ENCODE data around the gene GYS2. TPM values are rescaled to one million over a fixed set of nuclear protein-coding genes. Genes with fewer than 3 reads are reported as not detected.

GYS2 gene
- total and polyA plus RNA-seq, 8 donors, result not detected

DNA sequence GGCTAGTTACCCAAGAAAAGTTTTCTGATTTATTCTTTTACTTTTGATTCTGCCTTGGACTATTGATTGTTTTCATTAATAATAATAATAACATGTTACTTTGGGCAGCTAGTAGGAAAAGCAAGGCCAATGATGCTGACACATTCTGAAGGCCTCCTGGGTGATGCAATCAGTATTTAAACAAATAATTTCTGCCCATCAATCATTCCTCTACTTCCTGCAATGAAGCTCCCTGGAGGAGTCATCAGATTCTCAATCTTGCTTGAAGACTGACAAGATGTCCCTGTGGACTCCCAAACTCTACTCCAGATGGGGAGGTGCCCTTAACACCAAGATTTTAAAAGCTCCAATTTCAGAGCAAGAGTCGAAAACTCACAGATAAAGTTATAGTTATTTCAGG lies 78.6 kb downstream of the GYS2 start, which contains the start of gene SPX:
Gene SPX, plus strand, starts transcription at position 244 of the 400 bp plus-strand sequence. CDS start 177 bp downstream, outside the sequence.
- peak within 1 kb of the TSS; percentile 64 to 93 (median 86) for H3K27ac ChIP-seq
- 70 to 79% methylated on average over 1 of the region's 1 CpG for WGBS, 2 donors
- FAIRE-seq, result no peak
- H3K4me1 ChIP-seq, result peaks cover 0 to 19% (median 15%) of the 10 kb centered on the region in 3 donors
- peak within 1 kb of the TSS; percentile 51 to 82 (median 62) for H3K4me3 ChIP-seq
- intact Hi-C loops (cut with DNase I), result no loop called here
- ATAC-seq, result peak in 3 of 4 donors; percentile 13 to 31 (median 29)
- H3K36me3 ChIP-seq, result no peaks in the 10 kb centered on the region
- TF ChIP-seq, protein P1, sequence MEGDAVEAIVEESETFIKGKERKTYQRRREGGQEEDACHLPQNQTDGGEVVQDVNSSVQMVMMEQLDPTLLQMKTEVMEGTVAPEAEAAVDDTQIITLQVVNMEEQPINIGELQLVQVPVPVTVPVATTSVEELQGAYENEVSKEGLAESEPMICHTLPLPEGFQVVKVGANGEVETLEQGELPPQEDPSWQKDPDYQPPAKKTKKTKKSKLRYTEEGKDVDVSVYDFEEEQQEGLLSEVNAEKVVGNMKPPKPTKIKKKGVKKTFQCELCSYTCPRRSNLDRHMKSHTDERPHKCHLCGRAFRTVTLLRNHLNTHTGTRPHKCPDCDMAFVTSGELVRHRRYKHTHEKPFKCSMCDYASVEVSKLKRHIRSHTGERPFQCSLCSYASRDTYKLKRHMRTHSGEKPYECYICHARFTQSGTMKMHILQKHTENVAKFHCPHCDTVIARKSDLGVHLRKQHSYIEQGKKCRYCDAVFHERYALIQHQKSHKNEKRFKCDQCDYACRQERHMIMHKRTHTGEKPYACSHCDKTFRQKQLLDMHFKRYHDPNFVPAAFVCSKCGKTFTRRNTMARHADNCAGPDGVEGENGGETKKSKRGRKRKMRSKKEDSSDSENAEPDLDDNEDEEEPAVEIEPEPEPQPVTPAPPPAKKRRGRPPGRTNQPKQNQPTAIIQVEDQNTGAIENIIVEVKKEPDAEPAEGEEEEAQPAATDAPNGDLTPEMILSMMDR (IDR thresholded peaks at IDR 0.05), result no peak
- no peaks in the 10 kb centered on the region for H3K27me3 ChIP-seq
- DNase-seq, result peak in 1 of 6 donors; percentile 19
- no peaks in the 10 kb centered on the region for H3K9me3 ChIP-seq

DNA sequence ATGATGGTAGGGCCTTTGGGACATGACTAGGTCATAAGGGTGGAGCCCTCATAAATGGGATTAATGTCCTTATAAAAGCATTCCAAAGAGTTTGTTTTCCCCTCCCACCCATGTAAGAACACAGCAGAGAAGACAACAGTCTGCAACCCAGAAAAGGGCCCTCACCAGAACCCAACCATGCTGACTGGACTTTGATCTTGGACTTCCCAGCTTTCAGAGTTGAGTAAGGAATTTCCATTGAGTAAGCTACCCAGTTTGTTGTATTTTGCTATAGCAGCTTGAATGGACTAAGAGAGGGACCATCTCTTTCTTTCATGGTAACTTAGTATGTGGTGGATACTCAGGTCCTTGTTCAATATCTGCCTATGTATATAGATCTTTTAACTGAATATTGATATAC lies 81.5 kb downstream of the GYS2 start:
- intact Hi-C loops (cut with DNase I), result no loop called here
- Histone ChIP-seq H3K36me3 (no peaks in the 10 kb centered on the region), H3K4me1 (peaks cover 0 to 15% (median 13%) of the 10 kb centered on the region in 3 donors), H3K27me3 (no peaks in the 10 kb centered on the region), H3K4me3 (no peak overlapping the region), H3K9me3 (no peaks in the 10 kb centered on the region), H3K27ac (no peak overlapping the region)
- TF ChIP-seq, protein P1 (IDR thresholded peaks at IDR 0.05), result no peak
- ATAC-seq, result no peak
- DNase-seq, result no peak
- no peak for FAIRE-seq

DNA sequence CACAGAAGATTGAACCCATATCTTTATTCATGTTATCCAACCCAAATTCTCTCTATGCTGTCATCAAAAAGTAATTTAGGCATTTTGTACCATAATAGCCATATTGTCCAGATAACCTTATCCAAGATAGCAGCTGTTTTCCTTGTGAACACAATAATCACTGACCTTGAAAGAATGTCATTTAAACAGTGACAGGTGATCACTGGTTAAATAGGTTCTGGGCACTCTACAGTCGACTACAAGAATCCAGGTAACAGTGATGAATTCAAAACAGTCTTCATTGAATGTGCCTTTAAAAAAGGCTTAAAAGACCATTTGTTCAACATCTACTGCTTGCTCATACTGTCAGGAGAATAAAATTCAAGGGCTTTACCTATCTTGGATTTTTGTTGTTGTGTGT lies 83.1 kb downstream of the GYS2 start:
- FAIRE-seq (no peak), ATAC-seq (peak in 3 of 4 donors; percentile 49 to 73 (median 60)), DNase-seq (no peak)
- Histone ChIP-seq H3K27ac (no peak overlapping the region), H3K27me3 (no peaks in the 10 kb centered on the region), H3K4me3 (no peak overlapping the region), H3K4me1 (peaks cover 0 to 14% (median 13%) of the 10 kb centered on the region in 3 donors), H3K9me3 (no peaks in the 10 kb centered on the region), H3K36me3 (no peaks in the 10 kb centered on the region)
- TF ChIP-seq, protein P1 (IDR thresholded peaks at IDR 0.05), result no peak
- intact Hi-C loops (cut with DNase I), result no loop called here
- 2 to 15% methylated on average over 1 of the region's 1 CpG for WGBS, 2 donors

DNA sequence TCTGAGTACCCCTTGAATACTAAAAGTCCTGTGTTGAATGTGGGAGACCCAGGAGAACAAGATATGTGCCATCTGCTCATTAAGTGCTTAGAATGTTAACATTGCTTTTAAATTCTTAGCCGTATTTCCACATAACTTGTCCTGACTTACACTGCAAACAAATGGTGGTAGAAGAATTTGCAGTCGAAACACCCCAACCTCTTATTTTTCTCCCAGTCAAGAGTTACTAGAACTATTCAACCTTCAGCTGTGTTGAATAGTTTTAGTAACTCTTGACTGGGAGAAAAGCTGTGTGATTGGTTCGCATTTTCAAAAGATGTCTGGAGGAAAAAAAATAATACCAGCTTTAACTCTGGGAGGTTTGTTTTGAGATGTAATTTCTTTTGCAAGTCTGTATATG lies 86.2 kb downstream of the GYS2 start:
- Histone ChIP-seq H3K27me3 (no peaks in the 10 kb centered on the region), H3K27ac (no peak overlapping the region), H3K36me3 (peaks cover 0 to 7% (median 3%) of the 10 kb centered on the region in 3 donors), H3K9me3 (no peaks in the 10 kb centered on the region), H3K4me1 (peaks cover 0 to 9% (median 7%) of the 10 kb centered on the region in 3 donors), H3K4me3 (no peak overlapping the region)
- ATAC-seq (no peak), DNase-seq (no peak), FAIRE-seq (no peak)
- 96 to 98% methylated on average over 3 of the region's 3 CpGs for WGBS, 2 donors
- intact Hi-C loops (cut with DNase I), result no loop called here
- TF ChIP-seq, protein P1 (IDR thresholded peaks at IDR 0.05), result no peak

DNA sequence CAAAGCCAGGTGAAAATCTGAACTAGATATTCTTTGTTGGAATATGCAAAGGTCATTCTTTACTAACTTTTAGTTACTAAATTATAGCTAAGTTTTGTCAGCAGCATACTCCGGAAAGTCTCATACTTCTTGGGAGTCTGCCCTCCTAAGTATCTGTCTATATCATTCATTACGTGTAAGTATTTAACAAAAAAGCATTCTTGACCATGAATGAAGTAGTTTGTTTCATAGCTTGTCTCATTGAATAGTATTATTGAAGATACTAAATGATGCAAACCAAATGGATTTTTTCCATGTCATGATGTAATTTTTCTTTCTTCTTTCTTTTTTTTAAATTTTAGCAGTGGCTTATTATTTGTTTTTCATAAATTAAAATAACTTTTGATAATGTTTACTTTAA lies 88.4 kb downstream of the GYS2 start:
- no peak overlapping the region for H3K4me3 ChIP-seq
- H3K27ac ChIP-seq, result no peak overlapping the region
- H3K4me1 ChIP-seq, result no peaks in the 10 kb centered on the region
- 94 to 95% methylated on average over 2 of the region's 2 CpGs for WGBS, 2 donors
- ATAC-seq (no peak), DNase-seq (no peak), FAIRE-seq (no peak)
- intact Hi-C loops (cut with DNase I), result no loop called here
- no peaks in the 10 kb centered on the region for H3K27me3 ChIP-seq
- TF ChIP-seq, protein P1 (IDR thresholded peaks at IDR 0.05), result no peak
- no peaks in the 10 kb centered on the region for H3K9me3 ChIP-seq
- H3K36me3 ChIP-seq, result peaks cover 0 to 8% (median 7%) of the 10 kb centered on the region in 3 donors

Data from pancreas (tissue), 10 donors.